Measurements from ENCODE around the gene IFIT2. TPM values are rescaled to one million over a fixed set of nuclear protein-coding genes. Genes with fewer than 3 reads are reported as not detected.

IFIT2 gene
- total RNA-seq, 1 experiment from 2014 or later, result 0.15 TPM

DNA sequence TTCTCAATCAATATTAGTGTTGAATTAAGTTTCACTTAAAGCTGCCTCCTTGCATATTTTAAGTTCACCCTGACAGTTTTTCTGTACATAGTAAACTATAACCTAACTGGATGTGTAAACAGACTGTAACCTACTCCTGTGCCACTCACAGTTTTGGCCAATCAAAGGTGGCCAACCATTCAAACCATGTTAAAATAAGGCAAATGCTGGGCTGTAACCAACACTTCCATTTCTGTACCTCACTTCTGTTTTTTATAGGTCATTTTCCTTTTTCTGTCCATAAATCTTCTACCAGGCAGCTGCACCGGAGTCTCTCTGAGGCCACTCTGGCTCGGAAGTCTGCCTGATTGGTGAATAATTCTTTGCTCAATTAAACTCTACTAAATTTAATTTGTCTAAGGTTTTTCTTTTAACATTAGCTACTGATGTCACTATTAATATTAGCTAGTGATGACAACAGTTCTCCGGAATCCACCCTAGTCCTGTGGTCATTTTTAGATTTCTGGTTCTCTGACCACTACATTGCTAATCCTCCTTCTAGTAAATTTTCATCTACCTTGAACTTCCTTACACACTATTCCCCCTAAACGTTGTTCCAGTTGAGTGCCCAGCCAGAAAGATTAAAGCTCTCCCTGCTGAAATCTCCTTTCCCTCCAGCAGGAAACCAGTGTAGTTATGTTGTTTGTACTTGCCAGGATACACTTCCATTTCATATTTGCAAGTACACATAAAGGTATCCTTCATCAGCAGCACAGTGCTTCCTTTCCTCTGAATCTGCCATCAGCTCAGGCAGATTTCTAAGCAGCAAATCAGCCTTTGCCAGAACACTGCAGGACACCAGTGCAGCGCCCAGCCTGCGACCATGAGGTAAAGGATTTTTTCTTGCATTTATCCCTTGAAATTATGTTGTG is 18.6 kb upstream of the IFIT2 start (continued):
- TF ChIP-seq ZNF425 (CRISPR knock-in tag; conservative IDR thresholded peaks at IDR 0.05), result no peak
- no peak for TF ChIP-seq KAT7 (CRISPR knock-in tag; IDR thresholded peaks at IDR 0.05; ENCODE audit: borderline replicate concordance)
- no peak for TF ChIP-seq TCF7 (CRISPR knock-in tag; IDR thresholded peaks at IDR 0.05; ENCODE audit: low read depth)
- TF ChIP-seq JAZF1 (CRISPR knock-in tag; IDR thresholded peaks at IDR 0.05), result no peak
- no peak for TF ChIP-seq ZNF423 (CRISPR knock-in tag; IDR thresholded peaks at IDR 0.05)
- TF ChIP-seq, protein P1, sequence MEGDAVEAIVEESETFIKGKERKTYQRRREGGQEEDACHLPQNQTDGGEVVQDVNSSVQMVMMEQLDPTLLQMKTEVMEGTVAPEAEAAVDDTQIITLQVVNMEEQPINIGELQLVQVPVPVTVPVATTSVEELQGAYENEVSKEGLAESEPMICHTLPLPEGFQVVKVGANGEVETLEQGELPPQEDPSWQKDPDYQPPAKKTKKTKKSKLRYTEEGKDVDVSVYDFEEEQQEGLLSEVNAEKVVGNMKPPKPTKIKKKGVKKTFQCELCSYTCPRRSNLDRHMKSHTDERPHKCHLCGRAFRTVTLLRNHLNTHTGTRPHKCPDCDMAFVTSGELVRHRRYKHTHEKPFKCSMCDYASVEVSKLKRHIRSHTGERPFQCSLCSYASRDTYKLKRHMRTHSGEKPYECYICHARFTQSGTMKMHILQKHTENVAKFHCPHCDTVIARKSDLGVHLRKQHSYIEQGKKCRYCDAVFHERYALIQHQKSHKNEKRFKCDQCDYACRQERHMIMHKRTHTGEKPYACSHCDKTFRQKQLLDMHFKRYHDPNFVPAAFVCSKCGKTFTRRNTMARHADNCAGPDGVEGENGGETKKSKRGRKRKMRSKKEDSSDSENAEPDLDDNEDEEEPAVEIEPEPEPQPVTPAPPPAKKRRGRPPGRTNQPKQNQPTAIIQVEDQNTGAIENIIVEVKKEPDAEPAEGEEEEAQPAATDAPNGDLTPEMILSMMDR (IDR thresholded peaks at IDR 0.05), result no peak
- TF ChIP-seq SMAD4 (CRISPR knock-in tag; IDR thresholded peaks at IDR 0.05), result no peak
- TF ChIP-seq NR3C1 (CRISPR knock-in tag; conservative IDR thresholded peaks at IDR 0.05; ENCODE audit: low read depth), result no peak
- no peak for TF ChIP-seq ZMAT4 (CRISPR knock-in tag; IDR thresholded peaks at IDR 0.05)
- no peak for TF ChIP-seq SOX15 (CRISPR knock-in tag; IDR thresholded peaks at IDR 0.05)
- no peak for TF ChIP-seq USF2 (CRISPR knock-in tag; IDR thresholded peaks at IDR 0.05)
- TF ChIP-seq CREM (CRISPR knock-in tag; IDR thresholded peaks at IDR 0.05), result no peak

GRCh38 chr10:89283936-89284475 is 17.8 kb upstream of the IFIT2 start:
- no peaks in the 10 kb centered on the region for H3K27me3 Mint-ChIP-seq (ENCODE audit: low read depth)
- DNase-seq (ENCODE audit: low spot score) (no peak), ATAC-seq (peak; percentile 94)
- POLR2A ChIA-PET, result no interaction called here
- H3K4me3 Mint-ChIP-seq, result no peak overlapping the region
- peaks cover 18% of the 10 kb centered on the region for H3K36me3 Mint-ChIP-seq
- CTCF ChIA-PET, result interaction anchor here (0.9 to 2.4 kb wide), 3 partner anchors 19 to 86 kb away, joined by 3 to 9 read pairs (median 4); no protein-coding TSS in a partner anchor
- peaks cover 18% of the 10 kb centered on the region for H3K9me3 Mint-ChIP-seq
- H3K27ac Mint-ChIP-seq, result no peak overlapping the region
- H3K4me1 Mint-ChIP-seq, result peaks cover 23% of the 10 kb centered on the region
- TF ChIP-seq, protein P1 (IDR thresholded peaks at IDR 0.05), result no peak
- TF ChIP-seq JAZF1 (CRISPR knock-in tag; IDR thresholded peaks at IDR 0.05) (no peak), NR1H2 (CRISPR knock-in tag; IDR thresholded peaks at IDR 0.05) (no peak), ZBTB43 (CRISPR knock-in tag; IDR thresholded peaks at IDR 0.05) (no peak), E2F1 (CRISPR knock-in tag; IDR thresholded peaks at IDR 0.05) (no peak), ARID4B (CRISPR knock-in tag; IDR thresholded peaks at IDR 0.05; ENCODE audit: borderline replicate concordance) (no peak)
- TF ChIP-seq, protein P2, sequence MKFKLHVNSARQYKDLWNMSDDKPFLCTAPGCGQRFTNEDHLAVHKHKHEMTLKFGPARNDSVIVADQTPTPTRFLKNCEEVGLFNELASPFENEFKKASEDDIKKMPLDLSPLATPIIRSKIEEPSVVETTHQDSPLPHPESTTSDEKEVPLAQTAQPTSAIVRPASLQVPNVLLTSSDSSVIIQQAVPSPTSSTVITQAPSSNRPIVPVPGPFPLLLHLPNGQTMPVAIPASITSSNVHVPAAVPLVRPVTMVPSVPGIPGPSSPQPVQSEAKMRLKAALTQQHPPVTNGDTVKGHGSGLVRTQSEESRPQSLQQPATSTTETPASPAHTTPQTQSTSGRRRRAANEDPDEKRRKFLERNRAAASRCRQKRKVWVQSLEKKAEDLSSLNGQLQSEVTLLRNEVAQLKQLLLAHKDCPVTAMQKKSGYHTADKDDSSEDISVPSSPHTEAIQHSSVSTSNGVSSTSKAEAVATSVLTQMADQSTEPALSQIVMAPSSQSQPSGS (CRISPR knock-in tag; IDR thresholded peaks at IDR 0.05; ENCODE audit: borderline replicate concordance, low read depth), result no peak
